Activated T-helper 1 cell treated with anti-CD3 and anti-CD28 coated beads, Interleukin-12 subunit alpha, Interleukin-12 subunit beta, Interleukin-2, Interleukin-4 antibody, amounts not matched to agents 30 ng/mL and 10 ng/mL and 1 ng/mL, durations not matched to agents 14 hours and 24 hours and 36 hours (primary cell): Measurements from ENCODE around the gene TATDN2. TPM values are rescaled to one million over a fixed set of nuclear protein-coding genes. Genes with fewer than 3 reads are reported as not detected.
"Not testable (repeated sequence)": the region's sequence is repeated elsewhere in the genome, so short reads cannot be mapped to it uniquely, and the experiment has no call there.

Source experiments
- DNase-seq: peaks from one replicate; pipeline ENCODE4 v3.0.0; 2021; ENCODE audit warnings: low spot score
- H3K27ac Mint-ChIP-seq: one replicate; pipeline ENCODE4 v1.8.0; 2021; ENCODE audit warnings: mild to moderate bottlenecking, mixed read lengths
- H3K27me3 Mint-ChIP-seq: one replicate; pipeline ENCODE4 v1.8.0; 2022; ENCODE audit warnings: mild to moderate bottlenecking, moderate library complexity, mixed read lengths; ENCODE audit not compliant: insufficient read depth
- H3K36me3 Mint-ChIP-seq: one replicate; pipeline ENCODE4 v1.8.0; 2021; ENCODE audit warnings: low read depth, mixed read lengths
- H3K4me1 Mint-ChIP-seq: one replicate; pipeline ENCODE4 v1.8.0; 2021; ENCODE audit warnings: low read depth, mixed read lengths
- H3K4me3 Mint-ChIP-seq: one replicate; pipeline ENCODE4 v1.8.0; 2021; ENCODE audit warnings: mild to moderate bottlenecking, moderate library complexity, mixed read lengths
- H3K9me3 Mint-ChIP-seq: one replicate; pipeline ENCODE4 v1.8.0; 2021; ENCODE audit warnings: mixed read lengths
- intact Hi-C: fragments of 100-400 bp; cut with micrococcal nuclease; formaldehyde crosslinking; loops from one replicate; pipeline ENCODE4 v1.15.1; 2024
- total RNA-seq: library from RNA; stranded (reverse); gene quantifications from 2 replicates; pipeline ENCODE4 v1.2.3, GENCODE V29; 2022

The TATDN2 gene
- total RNA-seq, 1 donor from 2014 or later = 80.4 TPM

DNA sequence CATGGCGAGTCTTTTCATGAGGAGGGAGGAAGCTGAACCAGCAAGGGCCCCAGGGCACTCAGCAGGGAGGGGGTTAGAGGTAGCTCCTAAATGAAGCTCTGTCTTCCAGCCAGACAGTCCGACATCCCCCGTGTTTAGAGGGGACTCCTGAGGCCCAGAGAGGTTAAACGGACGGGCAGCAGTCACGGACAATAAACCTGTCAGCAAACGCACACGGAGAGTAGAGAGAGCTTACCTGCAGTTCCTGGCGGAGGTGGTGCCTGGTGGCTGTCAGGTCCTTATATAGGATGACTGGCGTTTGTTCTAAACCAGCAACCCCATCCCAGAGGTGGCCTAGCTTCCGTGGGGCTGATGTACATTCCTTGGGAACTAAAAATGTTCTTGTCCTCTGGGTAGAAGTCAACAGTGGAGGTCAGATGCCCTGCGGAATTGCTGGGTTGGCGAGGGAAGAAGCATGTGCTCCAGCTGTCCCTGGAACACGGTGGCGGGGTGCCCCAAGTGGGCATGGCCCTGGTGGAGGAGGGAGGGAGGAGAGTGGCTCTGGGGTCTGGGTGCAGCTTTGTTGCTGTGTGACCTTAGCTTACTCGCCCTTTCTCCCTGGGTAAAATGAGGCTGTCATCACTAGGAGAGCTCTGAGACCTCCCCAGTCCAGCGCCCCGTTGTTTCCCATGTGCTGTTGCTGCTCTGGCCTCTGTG lies 42.4 kb downstream of the TATDN2 start:
- H3K4me1 Mint-ChIP-seq = peaks cover 34% of the 10 kb centered on the region
- H3K9me3 Mint-ChIP-seq = no peaks in the 10 kb centered on the region
- no peak overlapping the region for H3K4me3 Mint-ChIP-seq
- intact Hi-C loops = no loop called here
- H3K36me3 Mint-ChIP-seq = peaks cover 52% of the 10 kb centered on the region
- no peak overlapping the region for H3K27ac Mint-ChIP-seq
- DNase-seq = no peak
- no peaks in the 10 kb centered on the region for H3K27me3 Mint-ChIP-seq

DNA sequence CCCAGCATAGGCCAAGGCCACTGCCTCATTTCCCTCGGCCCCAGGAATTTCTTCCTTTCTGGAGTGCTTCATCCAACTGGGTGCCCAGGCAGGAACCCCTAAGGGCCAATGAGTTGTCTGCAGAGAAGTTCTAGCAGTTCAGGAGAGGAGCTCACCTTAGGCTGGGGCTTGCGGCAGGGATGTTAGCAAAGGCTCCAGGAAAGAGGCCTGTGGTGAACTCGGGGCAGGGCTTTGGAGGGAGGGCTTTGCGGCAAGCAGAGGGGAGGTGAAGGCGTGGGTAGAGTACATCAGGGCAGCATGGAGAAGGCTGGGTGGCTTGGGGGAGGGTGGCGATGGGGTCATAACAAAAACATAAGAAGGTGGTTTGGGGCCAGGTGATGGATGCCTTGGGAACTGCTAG lies 43.4 kb downstream of the TATDN2 start:
- Mint-ChIP-seq H3K4me1 (peaks cover 25% of the 10 kb centered on the region), H3K4me3 (peak overlapping the region; percentile 46), H3K36me3 (peaks cover 47% of the 10 kb centered on the region), H3K27me3 (no peaks in the 10 kb centered on the region), H3K27ac (peak overlapping the region; percentile 87), H3K9me3 (no peaks in the 10 kb centered on the region)
- no peak for DNase-seq
- intact Hi-C loops = no loop called here

DNA sequence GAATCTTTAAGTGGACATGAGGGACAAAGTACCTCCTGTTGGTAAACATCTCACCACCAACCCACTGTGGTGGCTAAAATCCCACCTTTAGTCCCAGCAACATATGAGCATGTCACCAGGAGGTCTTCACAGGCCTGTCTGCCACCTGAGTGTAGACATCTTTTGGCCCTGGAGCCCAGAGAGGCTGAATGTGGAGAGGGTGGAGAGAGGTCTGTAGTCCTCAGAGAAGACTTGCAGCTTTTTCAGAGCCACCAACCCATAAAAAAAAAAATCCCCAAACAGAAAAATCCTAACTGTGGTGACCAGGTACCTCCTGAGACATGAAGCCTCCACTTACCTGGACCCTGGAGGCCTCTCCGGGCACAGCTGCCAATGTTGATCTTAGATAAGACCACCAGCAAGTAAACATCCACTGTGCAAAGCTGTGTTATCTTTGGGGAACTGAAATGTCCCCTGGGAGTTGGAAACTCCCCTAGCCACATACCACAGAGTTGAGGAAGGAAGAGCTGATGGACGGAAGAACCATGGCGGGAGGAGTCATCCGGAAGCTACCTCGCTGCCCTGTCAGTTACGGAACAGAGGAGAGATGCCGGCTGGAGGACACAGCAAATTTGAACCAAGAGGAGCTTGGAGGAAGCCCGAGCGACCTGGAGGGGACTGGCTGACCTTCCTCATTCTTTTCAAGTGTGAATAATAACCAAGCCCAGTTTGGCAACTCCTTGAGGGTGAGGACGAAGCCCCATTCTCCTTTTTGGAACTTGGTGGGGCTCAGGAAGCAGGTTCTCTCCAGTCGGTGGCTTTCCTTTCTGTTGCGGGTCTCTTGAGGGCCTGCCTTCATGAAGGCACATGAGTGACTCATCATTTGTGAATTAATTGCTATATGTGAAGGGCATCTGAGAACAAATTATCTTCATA lies 44.5 kb downstream of the TATDN2 start, which contains the start of gene GHRL:
GHRL (minus strand) TSS at position 443 of the 915 bp plus-strand sequence. CDS start 2,767 bp downstream, outside the sequence.
- intact Hi-C loops = no loop called here

DNA sequence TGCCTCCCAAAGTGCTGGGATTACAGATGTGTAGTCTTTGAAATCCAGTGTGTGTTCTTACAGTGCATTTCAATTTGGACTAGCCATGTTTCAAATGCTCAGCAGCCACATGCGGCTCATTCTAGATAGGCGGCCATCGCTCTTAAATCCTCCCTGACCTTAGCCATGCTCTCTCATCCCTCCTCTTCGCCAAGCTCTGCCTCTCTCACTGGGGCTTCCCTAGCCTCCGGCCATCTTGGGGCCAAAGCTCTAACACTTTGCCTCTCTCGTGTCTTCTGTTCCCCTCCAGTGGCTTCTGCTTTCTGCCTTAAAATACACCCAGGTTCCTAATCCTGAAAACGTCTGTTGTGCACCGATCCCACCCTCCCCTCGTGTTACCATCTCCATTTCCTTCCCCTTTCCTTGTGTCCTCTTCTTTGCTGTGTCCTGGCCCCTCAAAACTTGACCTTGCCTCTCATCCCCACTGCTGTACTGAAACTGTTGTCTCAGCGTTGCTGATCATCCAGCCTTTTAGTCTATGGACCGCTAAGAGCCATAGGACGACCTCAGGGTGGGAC lies 45.8 kb downstream of the TATDN2 start:
- Mint-ChIP-seq H3K4me1 (peaks cover 22% of the 10 kb centered on the region), H3K27ac (no peak overlapping the region), H3K9me3 (no peaks in the 10 kb centered on the region), H3K4me3 (no peak overlapping the region), H3K27me3 (no peaks in the 10 kb centered on the region), H3K36me3 (peaks cover 38% of the 10 kb centered on the region)
- intact Hi-C loops = no loop called here
- no peak for DNase-seq

More for the DNA sequence above, 44.5 kb downstream of the TATDN2 start, which contains the start of gene GHRL:
- H3K36me3 Mint-ChIP-seq = peaks cover 43% of the 10 kb centered on the region
- H3K27ac Mint-ChIP-seq = peak within 1 kb of the TSS; percentile 87
- no peaks in the 10 kb centered on the region for H3K9me3 Mint-ChIP-seq
- DNase-seq = peak; percentile 11
- H3K4me3 Mint-ChIP-seq = peak within 1 kb of the TSS; percentile 70
- no peaks in the 10 kb centered on the region for H3K27me3 Mint-ChIP-seq
- H3K4me1 Mint-ChIP-seq = peaks cover 19% of the 10 kb centered on the region

DNA sequence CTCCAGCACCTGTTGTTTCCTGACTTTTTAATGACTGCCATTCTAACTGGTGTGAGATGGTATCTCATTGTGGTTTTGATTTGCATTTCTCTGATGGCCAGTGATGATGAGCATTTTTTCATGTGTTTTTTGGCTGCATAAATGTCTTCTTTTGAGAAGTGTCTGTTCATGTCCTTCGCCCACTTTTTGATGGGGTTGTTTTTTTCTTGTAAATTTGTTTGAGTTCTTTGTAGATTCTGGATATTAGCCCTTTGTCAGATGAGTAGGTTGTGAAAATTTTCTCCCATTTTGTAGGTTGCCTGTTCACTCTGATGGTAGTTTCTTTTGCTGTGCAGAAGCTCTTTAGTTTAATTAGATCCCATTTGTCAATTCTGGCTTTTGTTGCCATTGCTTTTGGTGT lies 49.8 kb downstream of the TATDN2 start:
- Mint-ChIP-seq H3K4me1 (peaks cover 12% of the 10 kb centered on the region), H3K36me3 (peaks cover 43% of the 10 kb centered on the region)
- H3K27me3 Mint-ChIP-seq, H3K4me3 Mint-ChIP-seq, H3K27ac Mint-ChIP-seq, DNase-seq, H3K9me3 Mint-ChIP-seq: not testable (repeated sequence)
- intact Hi-C loops = loop anchor here (5.0 kb wide), 1 partner anchor 36 kb away; no protein-coding TSS in a partner anchor

DNA sequence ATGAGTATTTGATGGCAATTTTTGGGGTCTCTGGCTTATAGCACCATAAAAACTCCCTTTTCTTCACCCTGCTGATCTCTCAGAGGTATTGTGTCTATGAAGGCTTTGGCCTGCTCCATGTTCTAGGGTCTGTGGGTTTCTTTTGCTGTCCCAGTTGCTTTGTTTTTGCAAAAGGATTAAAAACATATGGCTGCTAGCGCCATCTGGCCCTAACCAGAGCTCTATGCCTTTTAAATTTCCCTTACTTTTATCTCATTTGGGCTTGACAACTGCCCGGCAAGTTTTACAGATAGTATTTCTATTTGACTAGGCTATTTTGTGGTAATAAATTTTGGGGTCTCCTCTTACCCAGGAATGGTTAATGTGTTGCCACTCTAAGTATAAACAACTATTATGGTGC lies 50.9 kb downstream of the TATDN2 start:
- Mint-ChIP-seq H3K36me3 (peaks cover 48% of the 10 kb centered on the region), H3K27ac (peak overlapping the region; percentile 52), H3K9me3 (no peaks in the 10 kb centered on the region)

DNA sequence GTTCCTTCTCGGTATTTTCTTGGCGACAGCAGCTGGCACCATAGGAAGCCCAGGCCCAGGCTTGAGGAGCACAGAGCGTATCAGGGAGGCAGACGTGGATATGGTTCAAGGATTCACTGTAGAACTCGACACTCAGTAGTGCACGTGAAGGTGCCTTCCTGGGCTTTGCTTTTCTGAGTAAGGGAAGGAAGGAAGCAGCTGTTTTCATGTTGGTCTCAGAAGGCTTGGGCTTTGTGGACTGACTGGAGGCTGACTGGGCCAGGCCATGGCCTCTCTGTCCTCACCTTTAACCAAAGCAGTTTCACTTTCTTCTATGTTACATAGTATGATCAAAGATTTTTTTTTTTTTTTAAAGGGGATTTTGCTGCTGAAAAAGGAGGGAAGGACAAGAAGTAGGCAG lies 51.4 kb downstream of the TATDN2 start:
- DNase-seq = no peak
- Mint-ChIP-seq H3K9me3 (no peaks in the 10 kb centered on the region), H3K36me3 (peaks cover 46% of the 10 kb centered on the region)

More for the DNA sequence above, 50.9 kb downstream of the TATDN2 start:
- no peak overlapping the region for H3K4me3 Mint-ChIP-seq
- no peak for DNase-seq
- H3K4me1 Mint-ChIP-seq = peaks cover 12% of the 10 kb centered on the region
- no peaks in the 10 kb centered on the region for H3K27me3 Mint-ChIP-seq
- intact Hi-C loops = loop anchor here (5.0 kb wide), 1 partner anchor 37 kb away; no protein-coding TSS in a partner anchor

DNA sequence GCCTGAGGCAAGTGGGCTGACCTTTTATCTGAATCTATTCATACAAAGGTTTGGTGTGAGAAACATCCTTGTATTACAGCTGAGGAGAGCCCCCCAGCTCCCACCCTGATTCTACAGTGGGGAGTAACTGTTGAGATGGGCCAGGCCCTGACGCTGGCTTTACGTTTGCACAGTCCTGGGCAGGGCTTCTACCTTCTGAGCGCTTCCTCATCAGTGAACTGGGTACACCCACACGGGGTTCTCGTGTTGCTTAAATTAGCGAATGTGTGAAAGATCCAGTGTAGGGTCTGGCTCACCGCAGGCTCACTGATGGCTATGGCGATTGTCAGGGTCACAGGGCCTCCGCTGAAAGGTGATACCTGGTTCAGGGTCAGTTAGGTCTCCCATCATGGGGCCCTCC lies 51.8 kb downstream of the TATDN2 start:
- H3K27ac Mint-ChIP-seq = peak overlapping the region; percentile 16
- no peak overlapping the region for H3K4me3 Mint-ChIP-seq
- H3K36me3 Mint-ChIP-seq = peaks cover 46% of the 10 kb centered on the region
- H3K4me1 Mint-ChIP-seq = peaks cover 12% of the 10 kb centered on the region
- H3K9me3 Mint-ChIP-seq = no peaks in the 10 kb centered on the region
- intact Hi-C loops = no loop called here
- H3K27me3 Mint-ChIP-seq = no peaks in the 10 kb centered on the region
- no peak for DNase-seq

More for the DNA sequence above, 51.4 kb downstream of the TATDN2 start:
- Mint-ChIP-seq H3K27me3 (no peaks in the 10 kb centered on the region), H3K27ac (peak overlapping the region; percentile 16), H3K4me3 (no peak overlapping the region), H3K4me1 (peaks cover 12% of the 10 kb centered on the region)
- intact Hi-C loops = loop anchor here (5.0 kb wide), 1 partner anchor 37 kb away; no protein-coding TSS in a partner anchor

DNA sequence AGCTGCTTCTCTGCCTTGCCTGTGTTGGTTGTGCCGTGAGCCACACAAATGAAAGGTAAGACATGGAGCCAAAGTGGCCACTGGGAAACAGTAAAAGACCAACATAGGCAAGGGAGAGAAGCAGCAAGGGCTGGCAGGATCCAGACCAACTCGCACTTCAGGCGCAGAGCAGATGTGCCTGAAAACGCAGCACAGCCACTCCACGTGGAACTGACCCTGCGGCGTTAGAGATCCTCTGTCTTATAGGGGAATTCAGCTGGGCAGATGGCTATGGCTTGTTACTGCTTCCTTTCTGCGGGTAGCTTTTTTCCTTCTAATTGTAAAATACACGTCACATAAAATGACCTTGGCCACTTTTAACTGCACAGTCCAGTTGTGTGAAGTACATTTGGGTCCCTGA lies 54.8 kb downstream of the TATDN2 start:
- Mint-ChIP-seq H3K9me3 (no peaks in the 10 kb centered on the region), H3K27me3 (no peaks in the 10 kb centered on the region), H3K36me3 (peaks cover 57% of the 10 kb centered on the region), H3K4me1 (peaks cover 12% of the 10 kb centered on the region), H3K4me3 (no peak overlapping the region), H3K27ac (no peak overlapping the region)
- DNase-seq = no peak
- intact Hi-C loops = no loop called here

DNA sequence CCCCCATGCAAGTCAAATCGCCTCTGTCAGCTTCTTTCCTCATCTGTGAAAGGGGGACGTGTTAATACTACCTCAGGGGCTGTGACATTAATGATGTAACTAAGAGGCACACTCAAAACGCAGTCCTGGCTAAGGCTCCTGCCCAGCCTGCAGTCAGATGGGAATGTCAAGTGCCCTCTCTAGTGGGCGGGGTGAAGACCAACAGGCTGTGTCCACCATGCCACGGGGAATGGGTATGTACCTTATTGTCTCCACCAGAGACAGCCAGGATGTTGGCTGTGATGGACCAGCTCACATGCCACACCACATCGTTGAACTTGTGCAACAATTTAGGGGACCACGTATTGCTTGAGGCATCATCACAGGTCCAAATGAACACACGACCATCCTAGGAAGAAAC lies 55.5 kb downstream of the TATDN2 start:
- Mint-ChIP-seq H3K27ac (no peak overlapping the region), H3K27me3 (no peaks in the 10 kb centered on the region), H3K4me3 (no peak overlapping the region), H3K9me3 (no peaks in the 10 kb centered on the region), H3K36me3 (peaks cover 61% of the 10 kb centered on the region), H3K4me1 (peaks cover 12% of the 10 kb centered on the region)
- no peak for DNase-seq
- intact Hi-C loops = no loop called here

DNA sequence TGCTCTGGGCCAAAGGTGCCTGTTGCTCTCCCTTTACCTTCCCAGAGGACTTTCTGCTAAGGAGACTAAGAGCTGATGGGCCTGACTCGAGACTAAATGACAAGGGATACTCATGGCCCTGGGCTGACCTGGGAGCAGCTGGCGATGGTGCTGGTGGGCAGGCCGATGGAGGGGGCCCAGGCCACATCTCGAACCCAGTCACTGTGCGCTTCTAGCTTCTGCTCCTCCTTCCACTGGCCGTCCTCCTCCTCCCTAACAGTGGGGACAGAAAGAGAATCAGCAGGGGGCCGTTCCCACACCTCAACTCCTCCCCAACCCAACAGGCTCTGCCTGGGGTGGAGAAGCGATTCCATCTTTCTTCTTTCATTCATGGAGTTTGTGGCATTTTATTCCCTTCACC lies 56.6 kb downstream of the TATDN2 start:
- peaks cover 6% of the 10 kb centered on the region for H3K4me1 Mint-ChIP-seq
- H3K27ac Mint-ChIP-seq = no peak overlapping the region
- H3K9me3 Mint-ChIP-seq = no peaks in the 10 kb centered on the region
- H3K4me3 Mint-ChIP-seq = no peak overlapping the region
- no peak for DNase-seq
- intact Hi-C loops = no loop called here
- H3K27me3 Mint-ChIP-seq = no peaks in the 10 kb centered on the region
- peaks cover 58% of the 10 kb centered on the region for H3K36me3 Mint-ChIP-seq

DNA sequence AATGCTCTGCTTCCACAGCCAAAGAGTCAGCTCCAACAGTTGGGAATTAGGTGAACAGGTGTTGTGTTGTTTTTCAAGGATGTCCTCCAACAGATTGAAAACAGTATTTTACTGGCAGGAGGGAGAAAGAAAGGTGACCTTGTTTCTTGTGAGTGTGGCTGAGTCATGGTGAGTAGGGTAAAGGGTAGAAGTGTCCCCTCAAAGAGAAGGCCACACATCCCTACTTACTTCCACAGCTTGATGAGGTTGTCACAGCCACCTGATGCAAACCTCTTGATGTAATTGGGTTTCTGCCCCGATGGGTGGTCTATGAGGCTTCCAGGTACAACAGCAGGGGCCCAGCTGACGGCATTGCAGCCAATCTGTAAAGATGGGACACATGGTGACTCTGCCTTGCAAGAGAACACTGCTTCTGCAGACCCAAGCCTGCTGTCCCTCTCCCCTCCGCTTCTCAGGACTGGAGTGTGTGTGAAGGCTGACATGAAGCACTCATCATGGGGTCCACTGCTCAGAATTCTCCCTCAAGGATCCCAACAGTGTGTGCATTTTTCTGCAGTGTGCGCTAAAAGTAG lies 57.2 kb downstream of the TATDN2 start:
- intact Hi-C loops = no loop called here
- no peak overlapping the region for H3K4me3 Mint-ChIP-seq
- H3K4me1 Mint-ChIP-seq = peaks cover 10% of the 10 kb centered on the region
- no peaks in the 10 kb centered on the region for H3K9me3 Mint-ChIP-seq
- DNase-seq = no peak
- H3K36me3 Mint-ChIP-seq = peaks cover 60% of the 10 kb centered on the region
- H3K27ac Mint-ChIP-seq = no peak overlapping the region
- no peaks in the 10 kb centered on the region for H3K27me3 Mint-ChIP-seq
